ENCODE data around the gene KAT7. TPM values are rescaled to one million over a fixed set of nuclear protein-coding genes. Genes with fewer than 3 reads are reported as not detected.

KAT7 gene
- total and polyA plus RNA-seq, 2 experiments from 2014 or later, result 31.0 to 187 TPM

GRCh38 chr17:49839455-49839854, 51.0 kb downstream of the KAT7 start (continued):
- TF ChIP-seq CTCF (conservative IDR thresholded peaks at IDR 0.05; ENCODE audit: low read depth in 2 of 2) (no peak), EZH2phosphoT487 (IDR thresholded peaks at IDR 0.05; ENCODE audit: unreplicated experiment) (no peak), REST (IDR thresholded peaks at IDR 0.05; ENCODE audit: unreplicated experiment) (no peak)

GRCh38 chr17:49841548-49841947, 53.1 kb downstream of the KAT7 start:
- H3K4me3 Mint-ChIP-seq, result no peak overlapping the region
- Histone ChIP-seq H3K79me2 (replicated peaks; ENCODE audit: insufficient read depth) (no peaks in the 10 kb centered on the region), H3K4me2 (no peak overlapping the region), H3K4me1 (ENCODE audit: insufficient read depth) (no peaks in the 10 kb centered on the region), H3K9me2 (ENCODE audit: insufficient read depth) (no peaks in the 10 kb centered on the region), H3K36me3 (ENCODE audit: insufficient read depth) (peaks cover 6% of the 10 kb centered on the region; the same call in 1 of the 2 replicates), H3K27me3 (ENCODE audit: insufficient read depth) (no peaks in the 10 kb centered on the region), H2AFZ (no peak overlapping the region), H3K27ac (ENCODE audit: low read depth) (no peak overlapping the region), H3K4me3 (no peak overlapping the region), H4K20me1 (replicated peaks; ENCODE audit: insufficient read depth) (peaks cover 4% of the 10 kb centered on the region; the same call in 1 of the 2 replicates), H3F3A (replicated peaks; ENCODE audit: low read depth) (no peaks in the 10 kb centered on the region)
- DNase-seq (ENCODE audit: low spot score) (no peak), ATAC-seq (no peak)
- peaks cover 9% of the 10 kb centered on the region for H3K4me1 Mint-ChIP-seq
- H3K27me3 Mint-ChIP-seq (ENCODE audit: insufficient read depth, low read depth, poor library complexity), result peaks cover 20% of the 10 kb centered on the region
- H3K27ac Mint-ChIP-seq, result no peak overlapping the region; the same call in 1 of the 2 replicates
- peaks cover 37% of the 10 kb centered on the region for H3K36me3 Mint-ChIP-seq (ENCODE audit: low read depth)
- no peaks in the 10 kb centered on the region for H3K9me3 Mint-ChIP-seq
- TF ChIP-seq CTCF (conservative IDR thresholded peaks at IDR 0.05; ENCODE audit: low read depth in 2 of 2) (peak; percentile 46 to 50), JUNB (IDR thresholded peaks at IDR 0.05; ENCODE audit: unreplicated experiment) (no peak)

- H3K4me1 ChIP-seq (ENCODE audit: insufficient read depth), result no peaks in the 10 kb centered on the region
- H2AFZ ChIP-seq, result no peak overlapping the region
- no peak overlapping the region for H3K4me3 ChIP-seq
- no peak overlapping the region for H3K27ac ChIP-seq (ENCODE audit: low read depth)
- H3K4me1 Mint-ChIP-seq, result peaks cover 11% of the 10 kb centered on the region
- no peaks in the 10 kb centered on the region for H3K27me3 ChIP-seq (ENCODE audit: insufficient read depth)
- ATAC-seq (no peak), DNase-seq (ENCODE audit: low spot score) (no peak)
- H3K27ac Mint-ChIP-seq, result no peak overlapping the region
- peaks cover 34% of the 10 kb centered on the region for H3K36me3 Mint-ChIP-seq (ENCODE audit: low read depth)
- no peaks in the 10 kb centered on the region for H3K79me2 ChIP-seq (replicated peaks; ENCODE audit: insufficient read depth)
- no peaks in the 10 kb centered on the region for H3K9me3 Mint-ChIP-seq
- no peaks in the 10 kb centered on the region for H3K9me2 ChIP-seq (ENCODE audit: insufficient read depth)
- no peak overlapping the region for H3K4me3 Mint-ChIP-seq
- H4K20me1 ChIP-seq (replicated peaks; ENCODE audit: insufficient read depth), result peaks cover 4% of the 10 kb centered on the region; the same call in 1 of the 2 replicates
- H3K27me3 Mint-ChIP-seq (ENCODE audit: insufficient read depth, low read depth, poor library complexity), result peaks cover 21% of the 10 kb centered on the region
- no peak overlapping the region for H3K4me2 ChIP-seq
- no peaks in the 10 kb centered on the region for H3F3A ChIP-seq (replicated peaks; ENCODE audit: low read depth)
- peaks cover 6% of the 10 kb centered on the region; the same call in 1 of the 2 replicates for H3K36me3 ChIP-seq (ENCODE audit: insufficient read depth)
- TF ChIP-seq NANOG (IDR thresholded peaks at IDR 0.05; ENCODE audit: borderline replicate concordance), result no peak
Measured at GRCh38 chr17:49842371-49842770, 53.9 kb downstream of the KAT7 start.
